ENCODE data around the gene ATP10A.

GRCh38 chr15:25731411-25731810, 131.7 kb downstream of the ATP10A start:
- TF ChIP-seq, protein P1, sequence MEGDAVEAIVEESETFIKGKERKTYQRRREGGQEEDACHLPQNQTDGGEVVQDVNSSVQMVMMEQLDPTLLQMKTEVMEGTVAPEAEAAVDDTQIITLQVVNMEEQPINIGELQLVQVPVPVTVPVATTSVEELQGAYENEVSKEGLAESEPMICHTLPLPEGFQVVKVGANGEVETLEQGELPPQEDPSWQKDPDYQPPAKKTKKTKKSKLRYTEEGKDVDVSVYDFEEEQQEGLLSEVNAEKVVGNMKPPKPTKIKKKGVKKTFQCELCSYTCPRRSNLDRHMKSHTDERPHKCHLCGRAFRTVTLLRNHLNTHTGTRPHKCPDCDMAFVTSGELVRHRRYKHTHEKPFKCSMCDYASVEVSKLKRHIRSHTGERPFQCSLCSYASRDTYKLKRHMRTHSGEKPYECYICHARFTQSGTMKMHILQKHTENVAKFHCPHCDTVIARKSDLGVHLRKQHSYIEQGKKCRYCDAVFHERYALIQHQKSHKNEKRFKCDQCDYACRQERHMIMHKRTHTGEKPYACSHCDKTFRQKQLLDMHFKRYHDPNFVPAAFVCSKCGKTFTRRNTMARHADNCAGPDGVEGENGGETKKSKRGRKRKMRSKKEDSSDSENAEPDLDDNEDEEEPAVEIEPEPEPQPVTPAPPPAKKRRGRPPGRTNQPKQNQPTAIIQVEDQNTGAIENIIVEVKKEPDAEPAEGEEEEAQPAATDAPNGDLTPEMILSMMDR (IDR thresholded peaks at IDR 0.05): no peak
- no peak for TF ChIP-seq POLR2A (IDR thresholded peaks at IDR 0.05)
